ENCODE results near the gene R3HDM1.

R3HDM1 gene

GRCh38 chr2:135663148-135663700 lies 131.9 kb downstream of the R3HDM1 start:
- Histone ChIP-seq H3K27me3 (replicated peaks; ENCODE audit: control insufficient read depth, insufficient read depth, low read length) (no peaks in the 10 kb centered on the region), H3K36me3 (ENCODE audit: control insufficient read depth, insufficient read depth, low read length) (no peaks in the 10 kb centered on the region; the same call in 1 of the 2 replicates), H3K4me3 (replicated peaks; ENCODE audit: low read depth, low read length) (no peak overlapping the region)
- no peak for DNase-seq (ENCODE audit: extremely low read depth, insufficient read length)
- TF ChIP-seq CTCF (IDR thresholded peaks at IDR 0.05; ENCODE audit: insufficient read depth, low read length, poor library complexity, severe bottlenecking), result no peak

GRCh38 chr2:135664623-135665068 lies 133.4 kb downstream of the R3HDM1 start:
- DNase-seq (ENCODE audit: extremely low read depth, insufficient read length), result peak; percentile 54
- TF ChIP-seq CTCF (IDR thresholded peaks at IDR 0.05; ENCODE audit: insufficient read depth, low read length, poor library complexity, severe bottlenecking), result no peak
- Histone ChIP-seq H3K36me3 (ENCODE audit: control insufficient read depth, insufficient read depth, low read length) (no peaks in the 10 kb centered on the region; the same call in 1 of the 2 replicates), H3K27me3 (replicated peaks; ENCODE audit: control insufficient read depth, insufficient read depth, low read length) (no peaks in the 10 kb centered on the region), H3K4me3 (replicated peaks; ENCODE audit: low read depth, low read length) (no peak overlapping the region)

GRCh38 chr2:135667045-135667444 lies 135.8 kb downstream of the R3HDM1 start:
- no peaks in the 10 kb centered on the region for H3K27me3 ChIP-seq (replicated peaks; ENCODE audit: control insufficient read depth, insufficient read depth, low read length)
- TF ChIP-seq CTCF (IDR thresholded peaks at IDR 0.05; ENCODE audit: insufficient read depth, low read length, poor library complexity, severe bottlenecking), result no peak
- no peaks in the 10 kb centered on the region; the same call in none of the 2 replicates for H3K36me3 ChIP-seq (ENCODE audit: control insufficient read depth, insufficient read depth, low read length)
- no peak for DNase-seq (ENCODE audit: extremely low read depth, insufficient read length)
- no peak overlapping the region for H3K4me3 ChIP-seq (replicated peaks; ENCODE audit: low read depth, low read length)

GRCh38 chr2:135674453-135674852 lies 143.2 kb downstream of the R3HDM1 start:
- H3K27me3 ChIP-seq (replicated peaks; ENCODE audit: control insufficient read depth, insufficient read depth, low read length), result no peaks in the 10 kb centered on the region
- H3K4me3 ChIP-seq (replicated peaks; ENCODE audit: low read depth, low read length), result no peak overlapping the region
- no peak for TF ChIP-seq CTCF (IDR thresholded peaks at IDR 0.05; ENCODE audit: insufficient read depth, low read length, poor library complexity, severe bottlenecking)
- no peak for DNase-seq (ENCODE audit: extremely low read depth, insufficient read length)
- H3K36me3 ChIP-seq (ENCODE audit: control insufficient read depth, insufficient read depth, low read length), result peaks cover 2% of the 10 kb centered on the region

- no peak for TF ChIP-seq CTCF (IDR thresholded peaks at IDR 0.05; ENCODE audit: insufficient read depth, low read length, poor library complexity, severe bottlenecking)
- no peaks in the 10 kb centered on the region for H3K27me3 ChIP-seq (replicated peaks; ENCODE audit: control insufficient read depth, insufficient read depth, low read length)
- H3K36me3 ChIP-seq (ENCODE audit: control insufficient read depth, insufficient read depth, low read length), result peaks cover 3% of the 10 kb centered on the region
- DNase-seq (ENCODE audit: extremely low read depth, insufficient read length), result no peak
- no peak overlapping the region for H3K4me3 ChIP-seq (replicated peaks; ENCODE audit: low read depth, low read length)
These were observed 144.7 kb downstream of the R3HDM1 start for GRCh38 chr2:135676031-135676430.

GRCh38 chr2:135679125-135679524 lies 147.8 kb downstream of the R3HDM1 start:
- TF ChIP-seq CTCF (IDR thresholded peaks at IDR 0.05; ENCODE audit: insufficient read depth, low read length, poor library complexity, severe bottlenecking), result no peak
- H3K4me3 ChIP-seq (replicated peaks; ENCODE audit: low read depth, low read length), result no peak overlapping the region
- no peaks in the 10 kb centered on the region for H3K27me3 ChIP-seq (replicated peaks; ENCODE audit: control insufficient read depth, insufficient read depth, low read length)
- DNase-seq (ENCODE audit: extremely low read depth, insufficient read length), result no peak
- peaks cover 6% of the 10 kb centered on the region for H3K36me3 ChIP-seq (ENCODE audit: control insufficient read depth, insufficient read depth, low read length)
